Amniotic stem cell (primary cell): ENCODE results near the gene WAC.

Experiments
- DNase-seq: peaks from one replicate; lab custom pipeline; 2025; lab: John Stamatoyannopoulos, UW

The WAC gene

GRCh38 chr10:28530751-28531150 lies 2.2 kb upstream of the WAC start:
- no peak for DNase-seq

- no peak for DNase-seq
Measured at GRCh38 chr10:28533186-28533564, 257 bp downstream of the WAC start.

- no peak for DNase-seq
Measured at GRCh38 chr10:28533571-28534304, 820 bp downstream of the WAC start.

GRCh38 chr10:28535846-28536245 lies 2.9 kb downstream of the WAC start:
- no peak for DNase-seq

GRCh38 chr10:28538595-28538994 lies 5.7 kb downstream of the WAC start:
- no peak for DNase-seq

- DNase-seq = no peak
Measured at GRCh38 chr10:28540145-28540544, 7.2 kb downstream of the WAC start.

- DNase-seq = no peak
Measured at GRCh38 chr10:28541717-28542365, 8.9 kb downstream of the WAC start.

GRCh38 chr10:28542728-28543127 lies 9.8 kb downstream of the WAC start:
- no peak for DNase-seq

- DNase-seq = no peak
Measured at GRCh38 chr10:28544058-28544457, 11.1 kb downstream of the WAC start.

GRCh38 chr10:28545967-28546644 lies 13.2 kb downstream of the WAC start:
- DNase-seq = no peak

- DNase-seq = no peak
Measured at GRCh38 chr10:28548781-28549498, 16.0 kb downstream of the WAC start.

- no peak for DNase-seq
Measured at GRCh38 chr10:28551086-28551485, 18.2 kb downstream of the WAC start.

GRCh38 chr10:28552775-28553174 lies 19.9 kb downstream of the WAC start:
- DNase-seq = no peak

- DNase-seq = no peak
Measured at GRCh38 chr10:28554009-28554408, 21.1 kb downstream of the WAC start.

GRCh38 chr10:28554952-28555351 lies 22.0 kb downstream of the WAC start:
- no peak for DNase-seq

GRCh38 chr10:28555358-28555757 lies 22.4 kb downstream of the WAC start:
- no peak for DNase-seq

GRCh38 chr10:28556142-28556541 lies 23.2 kb downstream of the WAC start:
- DNase-seq = no peak

GRCh38 chr10:28558186-28558585 lies 25.3 kb downstream of the WAC start:
- DNase-seq = no peak

- no peak for DNase-seq
Measured at GRCh38 chr10:28558923-28559508, 26.1 kb downstream of the WAC start.

GRCh38 chr10:28559618-28560017 lies 26.7 kb downstream of the WAC start:
- DNase-seq = no peak

- DNase-seq = no peak
Measured at GRCh38 chr10:28560617-28561016, 27.7 kb downstream of the WAC start.

- DNase-seq = no peak
Measured at GRCh38 chr10:28561531-28561930, 28.6 kb downstream of the WAC start.
